GM12873 (cell line): ENCODE results near the gene LGALSL.

Source experiments
- CTCF ChIP-seq: IDR thresholded peaks from 2 replicates; pipeline ENCODE4 v1.5.1; 2012; ENCODE audit warnings: low read depth, mild to moderate bottlenecking, moderate library complexity, low read length, control low read depth; ENCODE audit not compliant: insufficient read depth; ENCODE audit errors: missing control alignments

Gene LGALSL

GRCh38 chr2:64482243-64482642 lies 28.3 kb downstream of the LGALSL start:
- no peak for TF ChIP-seq CTCF

- TF ChIP-seq CTCF, result no peak
Measured at GRCh38 chr2:64482765-64483504, 29.0 kb downstream of the LGALSL start.

GRCh38 chr2:64485331-64485730 lies 31.4 kb downstream of the LGALSL start:
- no peak for TF ChIP-seq CTCF

GRCh38 chr2:64485961-64486360 lies 32.0 kb downstream of the LGALSL start:
- TF ChIP-seq CTCF, result no peak

- TF ChIP-seq CTCF, result no peak
Measured at GRCh38 chr2:64487256-64488049, 33.5 kb downstream of the LGALSL start.

- peak; percentile 85 for TF ChIP-seq CTCF
Measured at GRCh38 chr2:64488050-64488974, 34.4 kb downstream of the LGALSL start.
